ENCODE results near the gene SCLY. TPM values are rescaled to one million over a fixed set of nuclear protein-coding genes. Genes with fewer than 3 reads are reported as not detected.

The SCLY gene
- total and polyA plus RNA-seq, 2 of the 13 experiments (the other 11 are each of a cell fraction or from before 2014, with no cell fraction given), result 27.9 to 38.6 TPM

GRCh38 chr2:238060542-238061314 lies at the start of gene SCLY (continued):
- TF ChIP-seq ZNF639 (CRISPR knock-in tag; conservative IDR thresholded peaks at IDR 0.05), result peak; percentile 99
- TF ChIP-seq HOXA5 (CRISPR knock-in tag; IDR thresholded peaks at IDR 0.05), result no peak; the same call in 1 of the 2 replicates
- peak; percentile 84; the same call in 1 of the 2 replicates for TF ChIP-seq IKZF5 (CRISPR knock-in tag; IDR thresholded peaks at IDR 0.05)
- peak; percentile 8; the same call in 1 of the 2 replicates for TF ChIP-seq ZNF841 (CRISPR knock-in tag; IDR thresholded peaks at IDR 0.05; ENCODE audit: borderline replicate concordance)
- peak; percentile 64 for TF ChIP-seq ZNF883 (CRISPR knock-in tag; IDR thresholded peaks at IDR 0.05; ENCODE audit: not compliant biosample characterization)
- peak; percentile 39; the same call in 1 of the 2 replicates for TF ChIP-seq ZKSCAN8 (CRISPR knock-in tag; IDR thresholded peaks at IDR 0.05; ENCODE audit: borderline replicate concordance)
- TF ChIP-seq FOXO4 (CRISPR knock-in tag; conservative IDR thresholded peaks at IDR 0.05), result no peak
- no peak for TF ChIP-seq LRRFIP1 (CRISPR knock-in tag; conservative IDR thresholded peaks at IDR 0.05)
- peak; percentile 47; the same call in 1 of the 2 replicates for TF ChIP-seq ZNF7 (CRISPR knock-in tag; IDR thresholded peaks at IDR 0.05)
- TF ChIP-seq ZNF574 (CRISPR knock-in tag; IDR thresholded peaks at IDR 0.05), result peak; percentile 88
- peak; percentile 45; the same call in 1 of the 2 replicates for TF ChIP-seq NCOR1 (IDR thresholded peaks at IDR 0.05; ENCODE audit: borderline replicate concordance, low read length)
- TF ChIP-seq MAX (IDR thresholded peaks at IDR 0.05), result peak; percentile 72
- TF ChIP-seq ZNF354B (CRISPR knock-in tag; IDR thresholded peaks at IDR 0.05), result no peak
- no peak for TF ChIP-seq CHD4 (IDR thresholded peaks at IDR 0.05; ENCODE audit: borderline replicate concordance, low read length)
- peak; percentile 92 for TF ChIP-seq POLR2AphosphoS5 (IDR thresholded peaks at IDR 0.05; ENCODE audit: low read depth, low read length)
